Retinal pigment epithelial cell (primary cell): ENCODE measurements around the gene TTI1.

Experiments used
- DNase-seq: peaks from one replicate; pipeline ENCODE4 v3.0.0-alpha.2; 2010; ENCODE audit warnings: low read depth
- H3K4me3 ChIP-seq: 2 replicates; pipeline ENCODE4 v1.5.1; 2011; ENCODE audit warnings: mild to moderate bottlenecking, low read length, control low read depth, moderate library complexity
- TF ChIP-seq, protein P1 (sequence below): conservative IDR thresholded peaks from 2 replicates; pipeline ENCODE4 v1.5.1; 2011; ENCODE audit warnings: low read depth, low read length, control low read depth, inconsistent platforms

The TTI1 gene

DNA sequence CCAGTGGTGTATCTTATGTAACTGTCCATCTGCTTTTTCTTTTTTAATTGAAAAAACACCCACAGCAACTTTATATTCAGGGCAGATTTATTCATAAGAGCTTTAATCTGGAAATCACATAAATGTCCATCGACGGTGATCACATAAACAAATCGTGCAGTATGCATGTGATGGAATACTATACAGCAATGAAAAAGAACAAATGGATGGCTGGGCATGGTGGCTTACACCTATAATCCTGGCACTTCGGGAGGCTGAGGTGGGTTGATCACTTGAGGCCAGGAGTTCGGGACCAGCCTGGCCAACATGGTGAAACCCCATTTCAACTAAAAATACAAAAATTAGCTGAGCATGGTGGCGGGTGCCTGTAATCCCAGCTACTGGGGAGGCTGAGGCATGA is 91.3 kb downstream of the TTI1 start:
- DNase-seq, result no peak
- H3K4me3 ChIP-seq, result no peak overlapping the region
- TF ChIP-seq, protein P1, sequence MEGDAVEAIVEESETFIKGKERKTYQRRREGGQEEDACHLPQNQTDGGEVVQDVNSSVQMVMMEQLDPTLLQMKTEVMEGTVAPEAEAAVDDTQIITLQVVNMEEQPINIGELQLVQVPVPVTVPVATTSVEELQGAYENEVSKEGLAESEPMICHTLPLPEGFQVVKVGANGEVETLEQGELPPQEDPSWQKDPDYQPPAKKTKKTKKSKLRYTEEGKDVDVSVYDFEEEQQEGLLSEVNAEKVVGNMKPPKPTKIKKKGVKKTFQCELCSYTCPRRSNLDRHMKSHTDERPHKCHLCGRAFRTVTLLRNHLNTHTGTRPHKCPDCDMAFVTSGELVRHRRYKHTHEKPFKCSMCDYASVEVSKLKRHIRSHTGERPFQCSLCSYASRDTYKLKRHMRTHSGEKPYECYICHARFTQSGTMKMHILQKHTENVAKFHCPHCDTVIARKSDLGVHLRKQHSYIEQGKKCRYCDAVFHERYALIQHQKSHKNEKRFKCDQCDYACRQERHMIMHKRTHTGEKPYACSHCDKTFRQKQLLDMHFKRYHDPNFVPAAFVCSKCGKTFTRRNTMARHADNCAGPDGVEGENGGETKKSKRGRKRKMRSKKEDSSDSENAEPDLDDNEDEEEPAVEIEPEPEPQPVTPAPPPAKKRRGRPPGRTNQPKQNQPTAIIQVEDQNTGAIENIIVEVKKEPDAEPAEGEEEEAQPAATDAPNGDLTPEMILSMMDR, result no peak

DNA sequence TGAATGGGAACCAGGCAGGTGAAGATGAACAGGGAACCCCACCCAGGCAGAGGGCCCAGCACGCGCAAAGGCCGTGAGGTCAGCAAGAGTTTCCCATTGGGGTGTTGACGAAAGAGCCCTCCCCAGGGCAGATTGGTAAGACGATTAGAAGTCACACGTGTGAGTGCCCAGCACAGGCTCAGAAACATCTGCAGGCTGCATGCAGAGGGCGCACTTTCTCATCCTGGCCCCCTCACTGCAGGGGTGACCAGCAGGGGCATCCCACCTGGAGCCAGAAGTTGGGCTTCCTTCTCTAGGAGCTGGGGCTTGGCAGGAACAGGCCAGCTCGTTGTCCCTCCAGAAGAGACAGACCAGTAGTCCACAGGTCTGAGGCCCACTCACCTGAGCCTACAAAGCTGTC is 91.9 kb downstream of the TTI1 start:
- DNase-seq, result no peak
- TF ChIP-seq, protein P1, result peak; percentile 54
- no peak overlapping the region for H3K4me3 ChIP-seq

DNA sequence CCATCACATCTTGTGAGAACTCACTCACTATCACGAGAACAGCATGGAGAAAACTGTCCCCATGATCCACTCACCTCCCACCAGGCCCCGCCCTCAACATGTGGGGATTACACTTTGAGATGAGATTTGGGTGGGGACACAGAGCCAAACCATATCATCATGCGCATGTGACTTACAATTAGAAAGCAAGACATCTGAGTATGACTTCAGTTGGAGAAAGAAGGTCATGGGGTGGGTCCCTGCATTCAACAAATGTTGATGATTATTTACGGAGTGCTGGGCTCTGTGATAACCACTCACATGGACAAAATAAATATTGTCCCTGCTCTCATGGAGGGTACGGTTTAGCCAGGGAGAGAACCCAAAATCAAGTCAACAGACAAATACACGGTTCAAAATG is 92.4 kb downstream of the TTI1 start:
- TF ChIP-seq, protein P1, result no peak
- DNase-seq, result no peak
- H3K4me3 ChIP-seq, result no peak overlapping the region

DNA sequence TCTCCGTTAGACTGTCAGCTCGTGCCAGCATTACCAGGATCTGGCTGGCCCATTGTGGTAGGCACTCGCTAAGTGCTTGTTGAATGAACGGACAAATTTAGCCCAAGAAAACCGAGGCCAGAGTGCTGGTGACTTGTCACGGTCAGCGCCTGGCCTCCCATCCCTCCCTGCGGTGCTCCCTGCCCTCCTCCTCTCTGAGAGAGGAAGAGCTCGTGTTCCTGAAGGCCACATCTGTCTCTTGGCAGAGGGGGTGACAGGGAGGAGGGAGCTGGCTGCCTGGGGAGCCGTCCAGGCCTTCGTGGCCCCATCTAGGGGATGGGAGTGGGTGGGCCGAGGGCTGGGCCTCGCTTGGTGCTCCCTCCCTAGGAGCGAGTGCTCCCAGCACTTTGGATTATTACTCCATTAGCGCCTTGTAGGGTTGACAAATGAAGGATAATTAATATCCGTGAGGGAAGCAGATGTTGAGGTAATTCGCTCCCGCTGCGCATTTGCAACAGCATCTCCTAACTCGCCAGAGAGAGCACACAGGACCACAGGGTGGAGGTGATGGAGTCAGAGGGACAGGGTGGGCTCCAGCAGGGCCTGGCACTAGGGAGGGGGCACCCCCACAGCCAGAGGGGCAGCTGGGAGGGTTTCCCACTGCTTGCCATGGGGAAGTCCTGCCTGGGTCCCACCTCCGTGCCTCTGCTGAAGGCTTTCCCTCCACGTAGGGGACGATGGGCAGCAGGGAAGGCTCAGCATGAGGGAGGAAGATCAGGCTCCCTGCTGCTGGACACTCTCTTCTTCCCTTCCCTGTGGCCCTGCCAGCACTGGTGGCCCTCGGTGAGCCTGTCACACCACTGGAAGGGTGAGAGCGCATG is 93.3 kb downstream of the TTI1 start:
- H3K4me3 ChIP-seq, result no peak overlapping the region
- DNase-seq, result no peak
- TF ChIP-seq, protein P1, result no peak

DNA sequence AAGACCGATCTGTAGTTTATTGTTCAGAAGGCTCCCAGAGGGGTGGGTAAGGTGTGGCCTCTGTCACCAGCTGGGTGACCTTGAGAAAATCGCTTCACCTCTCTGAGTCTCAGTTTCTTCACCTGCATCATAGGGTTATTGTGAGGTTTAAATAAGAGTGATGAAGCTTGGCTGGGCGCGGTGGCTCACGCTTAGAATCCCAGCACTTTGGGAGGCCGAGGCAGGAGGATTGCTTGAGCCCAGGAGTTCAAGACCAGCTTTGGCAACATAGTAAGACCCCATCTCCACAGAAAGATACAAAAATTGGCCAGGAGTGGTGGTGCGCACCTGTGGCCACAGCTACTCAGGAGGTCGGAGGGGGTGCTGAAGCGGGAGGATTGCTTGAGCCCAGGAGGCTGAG is 94.3 kb downstream of the TTI1 start:
- TF ChIP-seq, protein P1, result no peak
- DNase-seq, result no peak
- H3K4me3 ChIP-seq, result no peak overlapping the region

DNA sequence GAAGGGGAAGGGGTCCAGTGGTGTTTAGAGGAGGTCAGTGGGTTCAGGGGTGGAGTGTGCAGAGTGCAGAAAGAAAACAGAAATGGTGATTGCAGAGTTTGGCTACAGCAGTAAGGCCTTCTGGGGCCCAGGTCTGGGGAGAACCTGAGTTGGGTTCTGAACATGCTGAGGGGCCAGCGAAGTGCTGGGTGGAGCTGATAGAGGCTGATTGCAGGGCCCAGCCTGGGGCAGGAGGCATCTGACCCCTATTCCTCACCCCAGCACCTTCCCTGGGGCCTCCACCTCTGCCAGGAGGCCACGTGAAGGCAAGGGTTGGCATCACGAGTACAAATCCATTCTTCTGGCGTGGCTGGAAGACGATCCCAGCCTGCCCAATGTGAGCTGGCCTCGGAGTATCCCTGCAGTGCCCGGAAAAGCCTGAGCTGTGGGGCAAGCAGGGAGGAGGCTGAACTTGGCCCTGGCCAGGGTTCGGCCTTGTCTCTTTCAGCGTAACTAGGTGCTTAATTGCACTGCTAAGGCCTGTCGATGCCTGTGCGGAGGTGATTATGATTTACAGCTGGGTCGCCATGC is 95.0 kb downstream of the TTI1 start:
- H3K4me3 ChIP-seq, result no peak overlapping the region
- no peak for DNase-seq
- TF ChIP-seq, protein P1, result no peak

DNA sequence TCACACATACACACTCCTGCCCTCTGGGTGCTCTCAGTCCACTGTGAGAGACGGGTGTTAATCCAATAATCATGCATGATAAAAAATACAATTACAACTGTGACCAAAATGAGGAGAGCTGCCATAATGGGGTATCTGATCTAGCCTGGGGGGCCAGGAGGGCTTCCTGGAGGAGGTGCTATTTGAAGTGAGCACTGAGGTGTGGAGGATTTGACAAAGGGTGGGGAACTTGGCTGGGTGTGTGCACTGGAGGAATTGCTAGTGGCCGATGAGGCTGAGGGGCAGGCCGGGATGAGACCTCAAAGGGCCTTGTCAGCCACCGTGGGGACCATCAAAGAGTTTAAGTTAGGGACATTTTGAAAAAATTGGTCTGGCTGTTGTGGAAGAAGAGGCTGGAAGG is 95.6 kb downstream of the TTI1 start:
- H3K4me3 ChIP-seq, result no peak overlapping the region
- TF ChIP-seq, protein P1, result no peak
- DNase-seq, result no peak
